ENCODE measurements around the gene MTIF2. TPM values are rescaled to one million over a fixed set of nuclear protein-coding genes. Genes with fewer than 3 reads are reported as not detected.
"Not testable (repeated sequence)": the region's sequence is repeated elsewhere in the genome, so short reads cannot be mapped to it uniquely, and the experiment has no call there.

Gene MTIF2
- total RNA-seq, 1 experiment from 2014 or later = 34.1 TPM

- CTCF ChIA-PET = no interaction called here
- in situ Hi-C loops (cut with HindIII; ENCODE audit: low pct_unique_long_range_greater_than_20kb, low sequenced_read_pairs) = no loop called here
- TSS peak; percentile 97 for BruUV-seq (replicated peaks)
These were observed 634 bp downstream of the MTIF2 start for GRCh38 chr2:55268288-55268906.

GRCh38 chr2:55259586-55259985 is 9.4 kb downstream of the MTIF2 start:
- H3K27ac ChIP-seq (ENCODE audit: low read length); DNase-seq (ENCODE audit: low read depth, low spot score); ATAC-seq; in situ Hi-C loops (cut with HindIII; ENCODE audit: low pct_unique_long_range_greater_than_20kb, low sequenced_read_pairs); BruUV-seq (replicated peaks); H3K27me3 ChIP-seq (ENCODE audit: control insufficient read depth, insufficient read depth, low read length); intact Hi-C loops (cut with micrococcal nuclease; ENCODE audit: unreplicated experiment); H3K4me1 ChIP-seq (ENCODE audit: control insufficient read depth, insufficient read depth, low read length); H3K9me3 ChIP-seq (ENCODE audit: control insufficient read depth, insufficient read depth, low read depth, low read length); CTCF ChIA-PET; H3K4me3 ChIP-seq (ENCODE audit: low read depth in 2 of 2, low read length in 2 of 2): not testable (repeated sequence)
- POLR2A ChIA-PET = interaction anchor here (0.6 kb wide), 2 partner anchors 218 to 247 kb away, joined by 5 to 9 read pairs; no protein-coding TSS in a partner anchor
- peaks cover 11% of the 10 kb centered on the region; the same call in 1 of the 2 replicates for H3K36me3 ChIP-seq (ENCODE audit: control insufficient read depth, insufficient read depth, low read length)

More at GRCh38 chr2:55268288-55268906, 634 bp downstream of the MTIF2 start:
- POLR2A ChIA-PET = interaction anchor here (0.6 kb wide), 2 partner anchors 12 to 31 kb away, joined by 3 read pairs; no protein-coding TSS in a partner anchor
- Histone ChIP-seq H3K4me3 (ENCODE audit: low read depth in 2 of 2, low read length in 2 of 2) (peak overlapping the region; percentile 89 to 95), H3K27me3 (ENCODE audit: control insufficient read depth, insufficient read depth, low read length) (no peaks in the 10 kb centered on the region), H3K4me1 (ENCODE audit: control insufficient read depth, insufficient read depth, low read length) (peaks cover 9% of the 10 kb centered on the region; the same call in 1 of the 2 replicates), H3K36me3 (ENCODE audit: control insufficient read depth, insufficient read depth, low read length) (peaks cover 4% of the 10 kb centered on the region), H3K27ac (ENCODE audit: low read length) (peak overlapping the region; percentile 99), H3K9me3 (ENCODE audit: control insufficient read depth, insufficient read depth, low read depth, low read length) (no peaks in the 10 kb centered on the region)
- DNase-seq (ENCODE audit: low read depth, low spot score) (no peak), ATAC-seq (no peak)
- intact Hi-C loops (cut with micrococcal nuclease; ENCODE audit: unreplicated experiment) = no loop called here
- no peak for TF ChIP-seq TCF7L2 (IDR thresholded peaks at IDR 0.05; ENCODE audit: low read depth, low read length)
- no peak for TF ChIP-seq SIN3A (IDR thresholded peaks at IDR 0.05; ENCODE audit: borderline replicate concordance, insufficient read depth, low read depth, low read length)
- TF ChIP-seq, protein P1, sequence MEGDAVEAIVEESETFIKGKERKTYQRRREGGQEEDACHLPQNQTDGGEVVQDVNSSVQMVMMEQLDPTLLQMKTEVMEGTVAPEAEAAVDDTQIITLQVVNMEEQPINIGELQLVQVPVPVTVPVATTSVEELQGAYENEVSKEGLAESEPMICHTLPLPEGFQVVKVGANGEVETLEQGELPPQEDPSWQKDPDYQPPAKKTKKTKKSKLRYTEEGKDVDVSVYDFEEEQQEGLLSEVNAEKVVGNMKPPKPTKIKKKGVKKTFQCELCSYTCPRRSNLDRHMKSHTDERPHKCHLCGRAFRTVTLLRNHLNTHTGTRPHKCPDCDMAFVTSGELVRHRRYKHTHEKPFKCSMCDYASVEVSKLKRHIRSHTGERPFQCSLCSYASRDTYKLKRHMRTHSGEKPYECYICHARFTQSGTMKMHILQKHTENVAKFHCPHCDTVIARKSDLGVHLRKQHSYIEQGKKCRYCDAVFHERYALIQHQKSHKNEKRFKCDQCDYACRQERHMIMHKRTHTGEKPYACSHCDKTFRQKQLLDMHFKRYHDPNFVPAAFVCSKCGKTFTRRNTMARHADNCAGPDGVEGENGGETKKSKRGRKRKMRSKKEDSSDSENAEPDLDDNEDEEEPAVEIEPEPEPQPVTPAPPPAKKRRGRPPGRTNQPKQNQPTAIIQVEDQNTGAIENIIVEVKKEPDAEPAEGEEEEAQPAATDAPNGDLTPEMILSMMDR (IDR thresholded peaks at IDR 0.05) = no peak
- TF ChIP-seq REST (IDR thresholded peaks at IDR 0.05; ENCODE audit: insufficient read depth in 1 of 2, low read depth in 2 of 2, low read length in 1 of 2) = no peak
- no peak for TF ChIP-seq POLR2AphosphoS5 (IDR thresholded peaks at IDR 0.05; ENCODE audit: low read depth, low read length)

GRCh38 chr2:55252832-55253231 is 16.2 kb downstream of the MTIF2 start:
- CTCF ChIA-PET = no interaction called here
- H3K36me3 ChIP-seq (ENCODE audit: control insufficient read depth, insufficient read depth, low read length) = peaks cover 9% of the 10 kb centered on the region; the same call in 1 of the 2 replicates
- in situ Hi-C loops (cut with HindIII; ENCODE audit: low pct_unique_long_range_greater_than_20kb, low sequenced_read_pairs) (no loop called here), intact Hi-C loops (cut with micrococcal nuclease; ENCODE audit: unreplicated experiment) (no loop called here)
- DNase-seq (ENCODE audit: low read depth, low spot score) (no peak), ATAC-seq (no peak)
- TF ChIP-seq, protein P1 (IDR thresholded peaks at IDR 0.05) = no peak
- no peak for TF ChIP-seq SIN3A (IDR thresholded peaks at IDR 0.05; ENCODE audit: borderline replicate concordance, insufficient read depth, low read depth, low read length)
- TF ChIP-seq REST (IDR thresholded peaks at IDR 0.05; ENCODE audit: insufficient read depth in 1 of 2, low read depth in 2 of 2, low read length in 1 of 2) = no peak
- no peak for TF ChIP-seq TCF7L2 (IDR thresholded peaks at IDR 0.05; ENCODE audit: low read depth, low read length)
- TF ChIP-seq POLR2AphosphoS5 (IDR thresholded peaks at IDR 0.05; ENCODE audit: low read depth, low read length) = no peak
- no TSS peak for BruUV-seq (replicated peaks)
- H3K27me3 ChIP-seq (ENCODE audit: control insufficient read depth, insufficient read depth, low read length) = no peaks in the 10 kb centered on the region
- POLR2A ChIA-PET = no interaction called here
- no peak overlapping the region for H3K4me3 ChIP-seq (ENCODE audit: low read depth in 2 of 2, low read length in 2 of 2)
- no peaks in the 10 kb centered on the region for H3K9me3 ChIP-seq (ENCODE audit: control insufficient read depth, insufficient read depth, low read depth, low read length)
- no peaks in the 10 kb centered on the region for H3K4me1 ChIP-seq (ENCODE audit: control insufficient read depth, insufficient read depth, low read length)
- H3K27ac ChIP-seq (ENCODE audit: low read length) = no peak overlapping the region
